GM12873 (cell line): Measurements from ENCODE around the gene RSPH6A.

Experiments used
- CTCF ChIP-seq: IDR thresholded peaks from 2 replicates; pipeline ENCODE4 v1.5.1; 2012; ENCODE audit warnings: low read depth, mild to moderate bottlenecking, moderate library complexity, low read length, control low read depth; ENCODE audit not compliant: insufficient read depth; ENCODE audit errors: missing control alignments

Gene RSPH6A

GRCh38 chr19:45860359-45861259 is 45.5 kb upstream of the RSPH6A start:
- TF ChIP-seq CTCF, result no peak

DNA sequence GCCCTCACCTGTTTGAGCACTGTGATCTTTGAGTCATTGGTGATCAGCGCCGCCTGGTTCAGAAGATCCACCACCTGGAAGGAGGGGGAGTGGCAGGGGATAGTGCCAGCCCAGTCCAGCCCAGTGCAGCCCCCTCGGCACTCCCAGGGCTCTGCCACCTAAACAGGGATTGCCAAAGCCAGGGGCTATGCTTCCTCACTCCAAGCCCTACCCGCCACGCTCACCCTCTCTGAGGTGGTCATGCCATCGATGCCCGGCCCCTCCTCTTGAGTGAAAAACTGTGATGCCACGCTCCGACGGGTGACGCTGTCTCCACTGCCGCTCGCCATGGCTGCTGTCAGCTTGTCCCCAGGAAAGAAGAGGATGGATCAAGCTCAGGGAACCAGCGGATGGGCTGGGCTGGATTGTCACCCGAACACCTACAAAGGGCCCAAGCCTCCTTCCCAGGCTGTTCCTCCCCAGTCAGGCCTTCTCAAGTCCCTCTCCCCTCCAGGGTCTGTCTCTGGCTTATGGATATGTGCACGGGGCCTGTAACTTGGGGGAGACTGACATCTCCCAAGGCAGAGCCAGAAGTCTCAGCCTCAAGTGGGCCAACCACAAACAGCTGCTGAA is 39.2 kb upstream of the RSPH6A start:
- TF ChIP-seq CTCF, result no peak

GRCh38 chr19:45852983-45853382 is 37.9 kb upstream of the RSPH6A start:
- no peak for TF ChIP-seq CTCF

GRCh38 chr19:45852145-45852750 is 37.1 kb upstream of the RSPH6A start:
- TF ChIP-seq CTCF, result no peak

- TF ChIP-seq CTCF, result peak; percentile 47
These were observed 33.8 kb upstream of the RSPH6A start for GRCh38 chr19:45848922-45849321.

GRCh38 chr19:45847663-45848062 is 32.6 kb upstream of the RSPH6A start:
- no peak for TF ChIP-seq CTCF

DNA sequence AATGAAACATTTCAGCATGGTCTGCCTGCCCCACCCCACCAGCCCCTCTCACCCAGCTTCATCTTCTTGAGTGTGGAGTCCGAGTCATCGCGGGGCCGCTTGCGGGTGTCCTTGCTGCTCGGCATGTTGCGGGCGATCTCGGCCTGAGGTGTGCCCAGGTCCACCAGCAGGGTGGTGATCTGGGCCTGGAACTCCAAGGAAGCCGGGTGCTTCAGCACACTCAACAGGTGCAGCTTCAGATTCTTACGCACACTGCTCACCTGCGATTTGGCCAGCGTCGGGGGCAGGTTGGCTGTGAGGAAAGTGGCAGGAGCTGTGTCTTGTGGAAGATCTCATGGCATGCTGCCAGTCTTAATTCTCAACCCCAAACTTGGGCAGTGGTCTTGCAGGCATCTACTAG is 27.1 kb upstream of the RSPH6A start:
- no peak for TF ChIP-seq CTCF
